ENCODE measurements around the gene NDUFAF3.
A peak's percentile ranks its signal among the peaks of the same experiment; 100 is the strongest.

Gene NDUFAF3

DNA sequence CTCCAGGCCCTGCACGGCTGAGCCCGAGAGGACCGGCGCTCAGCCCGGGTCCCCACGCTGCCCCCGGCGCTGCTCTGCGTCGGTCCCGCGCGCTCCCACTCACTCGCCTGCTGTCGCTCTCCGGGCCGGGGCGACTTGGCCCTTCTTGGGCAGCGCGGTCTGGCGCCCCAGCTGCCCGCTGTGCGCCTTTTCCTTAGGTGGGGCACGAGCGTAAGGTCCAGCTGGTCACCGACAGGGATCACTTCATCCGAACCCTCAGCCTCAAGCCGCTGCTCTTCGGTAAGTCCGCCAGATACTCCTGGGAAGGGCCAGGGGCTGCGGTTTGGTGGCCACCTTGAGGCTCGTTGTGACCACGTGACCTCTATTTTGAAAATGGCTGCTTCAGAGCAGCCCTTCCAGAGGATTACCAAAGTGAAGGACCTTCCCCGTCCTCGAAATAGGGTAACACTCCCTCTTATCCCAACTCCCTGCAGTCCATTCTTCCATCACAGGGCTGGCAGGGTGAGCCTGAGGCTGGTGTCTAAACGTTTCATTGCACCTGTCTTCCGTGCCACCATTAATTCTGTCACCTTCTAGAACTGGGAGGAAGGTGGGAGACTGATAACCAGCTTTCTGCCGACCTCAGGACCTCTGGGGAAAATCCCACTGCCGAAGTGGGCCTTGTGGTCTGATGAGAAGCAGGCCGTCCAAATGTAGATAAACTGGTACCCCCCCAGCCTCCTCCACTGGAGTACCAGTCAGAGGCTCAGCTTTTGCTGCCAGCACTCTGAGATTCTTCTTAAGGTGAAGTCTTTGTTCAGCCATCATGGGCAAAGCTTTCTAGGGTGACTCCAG lies 31.1 kb upstream of the NDUFAF3 start (continued):
- TF ChIP-seq ZEB2 (tag by site-specific recombination; IDR thresholded peaks at IDR 0.05) = 0 out of 2 replicates have a peak, but pooled peaks have one; percentile 37
- TF ChIP-seq, protein P1, sequence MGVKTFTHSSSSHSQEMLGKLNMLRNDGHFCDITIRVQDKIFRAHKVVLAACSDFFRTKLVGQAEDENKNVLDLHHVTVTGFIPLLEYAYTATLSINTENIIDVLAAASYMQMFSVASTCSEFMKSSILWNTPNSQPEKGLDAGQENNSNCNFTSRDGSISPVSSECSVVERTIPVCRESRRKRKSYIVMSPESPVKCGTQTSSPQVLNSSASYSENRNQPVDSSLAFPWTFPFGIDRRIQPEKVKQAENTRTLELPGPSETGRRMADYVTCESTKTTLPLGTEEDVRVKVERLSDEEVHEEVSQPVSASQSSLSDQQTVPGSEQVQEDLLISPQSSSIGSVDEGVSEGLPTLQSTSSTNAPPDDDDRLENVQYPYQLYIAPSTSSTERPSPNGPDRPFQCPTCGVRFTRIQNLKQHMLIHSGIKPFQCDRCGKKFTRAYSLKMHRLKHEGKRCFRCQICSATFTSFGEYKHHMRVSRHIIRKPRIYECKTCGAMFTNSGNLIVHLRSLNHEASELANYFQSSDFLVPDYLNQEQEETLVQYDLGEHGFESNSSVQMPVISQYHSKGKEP (tag by site-specific recombination; IDR thresholded peaks at IDR 0.05) = no peak
- TF ChIP-seq ZBTB17 (tag by site-specific recombination; IDR thresholded peaks at IDR 0.05) = peak; percentile 78
- peak; percentile 37; the same call in 1 of the 2 replicates for TF ChIP-seq PATZ1 (tag by site-specific recombination; IDR thresholded peaks at IDR 0.05)
- TF ChIP-seq ZNF558 (tag by site-specific recombination; IDR thresholded peaks at IDR 0.05) = no peak
- no peak for TF ChIP-seq ZNF747 (tag by site-specific recombination; IDR thresholded peaks at IDR 0.05)
- no peak for TF ChIP-seq SCRT2 (tag by site-specific recombination; IDR thresholded peaks at IDR 0.05)
- no peak for TF ChIP-seq ZNF529 (tag by site-specific recombination; IDR thresholded peaks at IDR 0.05; ENCODE audit: insufficient replicate concordance)
- no peak for TF ChIP-seq PRDM4 (tag by site-specific recombination; IDR thresholded peaks at IDR 0.05)
- TF ChIP-seq, protein P2, sequence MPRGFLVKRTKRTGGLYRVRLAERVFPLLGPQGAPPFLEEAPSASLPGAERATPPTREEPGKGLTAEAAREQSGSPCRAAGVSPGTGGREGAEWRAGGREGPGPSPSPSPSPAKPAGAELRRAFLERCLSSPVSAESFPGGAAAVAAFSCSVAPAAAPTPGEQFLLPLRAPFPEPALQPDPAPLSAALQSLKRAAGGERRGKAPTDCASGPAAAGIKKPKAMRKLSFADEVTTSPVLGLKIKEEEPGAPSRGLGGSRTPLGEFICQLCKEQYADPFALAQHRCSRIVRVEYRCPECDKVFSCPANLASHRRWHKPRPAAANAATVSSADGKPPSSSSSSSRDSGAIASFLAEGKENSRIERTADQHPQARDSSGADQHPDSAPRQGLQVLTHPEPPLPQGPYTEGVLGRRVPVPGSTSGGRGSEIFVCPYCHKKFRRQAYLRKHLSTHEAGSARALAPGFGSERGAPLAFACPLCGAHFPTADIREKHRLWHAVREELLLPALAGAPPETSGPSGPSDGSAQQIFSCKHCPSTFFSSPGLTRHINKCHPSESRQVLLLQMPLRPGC (tag by site-specific recombination; IDR thresholded peaks at IDR 0.05) = no peak
- TF ChIP-seq, protein P3, sequence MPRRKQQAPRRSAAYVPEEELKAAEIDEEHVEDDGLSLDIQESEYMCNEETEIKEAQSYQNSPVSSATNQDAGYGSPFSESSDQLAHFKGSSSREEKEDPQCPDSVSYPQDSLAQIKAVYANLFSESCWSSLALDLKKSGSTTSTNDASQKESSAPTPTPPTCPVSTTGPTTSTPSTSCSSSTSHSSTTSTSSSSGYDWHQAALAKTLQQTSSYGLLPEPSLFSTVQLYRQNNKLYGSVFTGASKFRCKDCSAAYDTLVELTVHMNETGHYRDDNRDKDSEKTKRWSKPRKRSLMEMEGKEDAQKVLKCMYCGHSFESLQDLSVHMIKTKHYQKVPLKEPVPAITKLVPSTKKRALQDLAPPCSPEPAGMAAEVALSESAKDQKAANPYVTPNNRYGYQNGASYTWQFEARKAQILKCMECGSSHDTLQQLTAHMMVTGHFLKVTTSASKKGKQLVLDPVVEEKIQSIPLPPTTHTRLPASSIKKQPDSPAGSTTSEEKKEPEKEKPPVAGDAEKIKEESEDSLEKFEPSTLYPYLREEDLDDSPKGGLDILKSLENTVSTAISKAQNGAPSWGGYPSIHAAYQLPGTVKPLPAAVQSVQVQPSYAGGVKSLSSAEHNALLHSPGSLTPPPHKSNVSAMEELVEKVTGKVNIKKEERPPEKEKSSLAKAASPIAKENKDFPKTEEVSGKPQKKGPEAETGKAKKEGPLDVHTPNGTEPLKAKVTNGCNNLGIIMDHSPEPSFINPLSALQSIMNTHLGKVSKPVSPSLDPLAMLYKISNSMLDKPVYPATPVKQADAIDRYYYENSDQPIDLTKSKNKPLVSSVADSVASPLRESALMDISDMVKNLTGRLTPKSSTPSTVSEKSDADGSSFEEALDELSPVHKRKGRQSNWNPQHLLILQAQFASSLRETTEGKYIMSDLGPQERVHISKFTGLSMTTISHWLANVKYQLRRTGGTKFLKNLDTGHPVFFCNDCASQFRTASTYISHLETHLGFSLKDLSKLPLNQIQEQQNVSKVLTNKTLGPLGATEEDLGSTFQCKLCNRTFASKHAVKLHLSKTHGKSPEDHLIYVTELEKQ (tag by site-specific recombination; IDR thresholded peaks at IDR 0.05; ENCODE audit: borderline replicate concordance) = no peak
- TF ChIP-seq ZNF514 (tag by site-specific recombination; IDR thresholded peaks at IDR 0.05) = no peak
- TF ChIP-seq ZNF335 (tag by site-specific recombination; conservative IDR thresholded peaks at IDR 0.05) = peak; percentile 96
- TF ChIP-seq, protein P4, sequence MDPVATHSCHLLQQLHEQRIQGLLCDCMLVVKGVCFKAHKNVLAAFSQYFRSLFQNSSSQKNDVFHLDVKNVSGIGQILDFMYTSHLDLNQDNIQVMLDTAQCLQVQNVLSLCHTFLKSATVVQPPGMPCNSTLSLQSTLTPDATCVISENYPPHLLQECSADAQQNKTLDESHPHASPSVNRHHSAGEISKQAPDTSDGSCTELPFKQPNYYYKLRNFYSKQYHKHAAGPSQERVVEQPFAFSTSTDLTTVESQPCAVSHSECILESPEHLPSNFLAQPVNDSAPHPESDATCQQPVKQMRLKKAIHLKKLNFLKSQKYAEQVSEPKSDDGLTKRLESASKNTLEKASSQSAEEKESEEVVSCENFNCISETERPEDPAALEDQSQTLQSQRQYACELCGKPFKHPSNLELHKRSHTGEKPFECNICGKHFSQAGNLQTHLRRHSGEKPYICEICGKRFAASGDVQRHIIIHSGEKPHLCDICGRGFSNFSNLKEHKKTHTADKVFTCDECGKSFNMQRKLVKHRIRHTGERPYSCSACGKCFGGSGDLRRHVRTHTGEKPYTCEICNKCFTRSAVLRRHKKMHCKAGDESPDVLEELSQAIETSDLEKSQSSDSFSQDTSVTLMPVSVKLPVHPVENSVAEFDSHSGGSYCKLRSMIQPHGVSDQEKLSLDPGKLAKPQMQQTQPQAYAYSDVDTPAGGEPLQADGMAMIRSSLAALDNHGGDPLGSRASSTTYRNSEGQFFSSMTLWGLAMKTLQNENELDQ (tag by site-specific recombination; IDR thresholded peaks at IDR 0.05; ENCODE audit: low read depth) = no peak
